ENCODE results near the gene NLRP9.
"Not testable (repeated sequence)": the region's sequence is repeated elsewhere in the genome, so short reads cannot be mapped to it uniquely, and the experiment has no call there.

NLRP9 gene

GRCh38 chr19:55738302-55738701 is at the start of gene NLRP9:
NLRP9 (minus strand) TSS chr19:55738402; CDS start chr19:55738374, 28 bp downstream.
- DNase-seq, result no peak

GRCh38 chr19:55781112-55781511 is 42.9 kb upstream of the NLRP9 start:
- DNase-seq, result no peak

DNA sequence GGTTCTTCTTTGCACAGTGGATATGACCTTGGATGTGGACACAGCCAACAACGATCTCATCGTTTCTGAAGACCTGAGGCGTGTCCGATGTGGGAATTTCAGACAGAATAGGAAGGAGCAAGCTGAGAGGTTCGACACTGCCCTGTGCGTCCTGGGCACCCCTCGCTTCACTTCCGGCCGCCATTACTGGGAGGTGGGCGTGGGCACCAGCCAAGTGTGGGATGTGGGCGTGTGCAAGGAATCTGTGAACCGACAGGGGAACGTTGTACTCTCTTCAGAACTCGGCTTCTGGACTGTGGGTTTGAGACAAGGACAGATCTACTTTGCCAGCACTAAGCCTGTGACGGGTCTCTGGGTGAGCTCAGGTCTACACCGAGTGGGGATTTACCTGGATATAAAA is 40.1 kb upstream of the NLRP9 start:
- no peak for DNase-seq

GRCh38 chr19:55777528-55777927 is 39.3 kb upstream of the NLRP9 start:
- DNase-seq, result no peak

GRCh38 chr19:55769632-55770031 is 31.4 kb upstream of the NLRP9 start:
- DNase-seq, result not testable (repeated sequence)

DNA sequence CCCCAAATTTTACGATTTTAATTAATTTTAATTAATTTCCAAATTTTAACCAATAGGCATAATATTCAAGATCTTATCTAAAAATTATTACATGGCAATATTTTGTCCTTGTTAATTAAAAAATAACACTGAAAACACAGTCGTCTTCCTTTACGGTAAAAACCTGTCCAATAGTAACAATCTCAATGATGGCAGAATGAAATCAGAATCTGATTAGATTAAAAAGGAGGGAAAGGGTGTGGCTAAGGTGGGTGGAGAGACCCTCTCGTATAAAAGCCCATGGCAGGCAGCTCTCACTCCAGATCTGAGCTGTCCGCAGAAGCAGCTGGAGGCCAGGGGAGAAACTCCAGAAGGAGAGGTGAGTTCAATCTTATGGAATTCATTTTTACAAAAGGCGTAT is 30.6 kb upstream of the NLRP9 start, which contains the start of gene RFPL4AL1:
Gene RFPL4AL1, plus strand, starts transcription at position 301 of the 400 bp plus-strand sequence. CDS start 2,687 bp downstream, outside the sequence.
- not testable (repeated sequence) for DNase-seq

DNA sequence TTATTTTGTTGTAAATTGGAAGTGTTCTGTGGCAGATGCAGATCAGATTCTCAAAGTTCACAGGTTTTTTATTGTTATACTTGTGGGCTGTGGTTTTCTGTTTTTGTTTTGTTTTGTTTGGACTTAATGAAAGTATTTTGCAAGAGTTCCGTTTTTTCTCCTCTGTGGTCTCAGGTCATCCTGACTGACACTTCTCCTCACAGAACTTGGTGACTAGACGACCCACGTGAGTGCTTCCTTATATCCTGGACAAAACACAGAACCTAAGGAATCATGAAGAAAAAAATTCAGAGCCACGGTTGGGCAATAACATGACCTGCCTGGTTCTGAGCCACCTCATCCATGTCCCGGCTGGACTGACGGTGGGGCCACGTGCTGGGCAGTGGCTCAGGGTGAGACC is 28.3 kb upstream of the NLRP9 start:
- no peak for DNase-seq

DNA sequence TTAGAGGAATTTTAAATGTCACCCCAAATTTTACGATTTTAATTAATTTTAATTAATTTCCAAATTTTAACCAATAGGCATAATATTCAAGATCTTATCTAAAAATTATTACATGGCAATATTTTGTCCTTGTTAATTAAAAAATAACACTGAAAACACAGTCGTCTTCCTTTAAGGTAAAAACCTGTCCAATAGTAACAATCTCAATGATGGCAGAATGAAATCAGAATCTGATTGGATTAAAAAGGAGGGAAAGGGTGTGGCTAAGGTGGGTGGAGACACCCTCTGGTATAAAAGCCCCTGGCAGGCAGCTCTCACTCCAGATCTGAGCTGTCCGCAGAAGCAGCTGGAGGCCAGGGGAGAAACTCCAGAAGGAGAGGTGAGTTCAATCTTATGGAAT is 20.6 kb upstream of the NLRP9 start, which contains the start of gene RFPL4A:
Gene RFPL4A, plus strand, starts transcription at position 301 of the 400 bp plus-strand sequence. CDS start 2,704 bp downstream, outside the sequence.
- DNase-seq, result not testable (repeated sequence)

- DNase-seq, result not testable (repeated sequence)
Measured at GRCh38 chr19:55756808-55757207, 18.6 kb upstream of the NLRP9 start.

- no peak for DNase-seq
Measured at GRCh38 chr19:55753401-55753800, 15.2 kb upstream of the NLRP9 start.

DNA sequence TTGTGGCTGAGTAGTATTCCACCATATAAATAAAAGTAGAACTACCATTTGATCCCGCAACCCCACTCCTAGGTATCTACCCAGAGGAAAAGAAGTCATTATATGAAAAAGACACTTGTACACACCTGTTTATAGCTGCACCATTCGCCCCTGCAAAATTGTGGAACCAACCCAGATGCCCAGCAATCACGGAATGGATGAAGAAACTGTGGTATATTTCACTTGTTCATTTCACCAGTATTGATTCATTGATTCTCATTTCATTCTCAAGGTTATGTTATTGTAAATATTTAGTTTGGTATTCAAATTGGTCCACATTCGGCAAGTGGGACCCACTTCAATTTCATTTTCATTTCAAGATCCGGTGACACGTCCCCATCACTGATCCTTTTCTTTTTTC is 12.5 kb upstream of the NLRP9 start:
- DNase-seq, result no peak

- DNase-seq, result not testable (repeated sequence)
Measured at GRCh38 chr19:55730378-55730777, 7.8 kb downstream of the NLRP9 start.

GRCh38 chr19:55723491-55723890 is 14.7 kb downstream of the NLRP9 start:
- no peak for DNase-seq

DNA sequence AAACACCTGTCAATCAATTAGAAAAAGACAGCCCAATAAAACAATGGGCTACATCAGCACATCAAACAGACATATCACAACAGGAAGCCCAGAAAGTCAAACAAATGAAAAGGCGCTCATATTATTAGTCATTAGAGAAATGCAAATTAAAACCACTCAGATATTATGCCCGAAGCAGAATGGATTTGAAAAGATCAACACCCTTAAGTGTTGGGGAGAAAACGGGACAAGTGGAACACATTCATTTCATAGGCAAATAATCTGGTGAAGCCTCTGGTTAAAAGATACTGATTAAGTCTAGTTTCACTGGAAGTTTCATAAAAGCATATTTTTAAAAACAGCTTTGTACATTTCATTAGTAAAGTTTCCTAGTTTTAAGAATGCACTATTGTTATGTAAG is 17.4 kb downstream of the NLRP9 start:
- DNase-seq, result no peak

DNA sequence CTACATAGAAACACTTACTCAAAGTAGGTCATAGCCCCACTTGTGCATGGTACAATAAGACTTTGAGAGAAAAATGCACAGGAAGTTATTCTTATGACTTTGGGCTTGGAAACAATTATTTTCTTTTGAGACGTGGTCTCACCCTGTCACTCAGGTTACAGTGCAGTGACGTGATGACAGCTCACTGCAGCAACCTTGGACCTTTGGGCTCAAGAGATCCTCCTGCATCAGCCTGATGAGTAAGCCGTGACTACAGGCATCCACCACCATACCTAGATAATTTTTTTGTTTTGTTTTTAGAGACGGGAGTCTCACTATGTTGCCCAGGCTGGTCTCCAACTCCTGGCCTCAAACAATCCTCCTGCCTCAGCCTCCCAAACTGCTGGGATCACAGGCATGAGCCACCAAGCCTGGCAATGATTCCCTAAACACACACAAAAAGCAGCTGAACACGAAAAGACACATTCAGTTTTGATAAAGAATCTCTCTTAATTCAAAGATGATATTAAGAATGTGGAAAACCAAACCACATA is 17.9 kb downstream of the NLRP9 start:
- DNase-seq, result no peak

DNA sequence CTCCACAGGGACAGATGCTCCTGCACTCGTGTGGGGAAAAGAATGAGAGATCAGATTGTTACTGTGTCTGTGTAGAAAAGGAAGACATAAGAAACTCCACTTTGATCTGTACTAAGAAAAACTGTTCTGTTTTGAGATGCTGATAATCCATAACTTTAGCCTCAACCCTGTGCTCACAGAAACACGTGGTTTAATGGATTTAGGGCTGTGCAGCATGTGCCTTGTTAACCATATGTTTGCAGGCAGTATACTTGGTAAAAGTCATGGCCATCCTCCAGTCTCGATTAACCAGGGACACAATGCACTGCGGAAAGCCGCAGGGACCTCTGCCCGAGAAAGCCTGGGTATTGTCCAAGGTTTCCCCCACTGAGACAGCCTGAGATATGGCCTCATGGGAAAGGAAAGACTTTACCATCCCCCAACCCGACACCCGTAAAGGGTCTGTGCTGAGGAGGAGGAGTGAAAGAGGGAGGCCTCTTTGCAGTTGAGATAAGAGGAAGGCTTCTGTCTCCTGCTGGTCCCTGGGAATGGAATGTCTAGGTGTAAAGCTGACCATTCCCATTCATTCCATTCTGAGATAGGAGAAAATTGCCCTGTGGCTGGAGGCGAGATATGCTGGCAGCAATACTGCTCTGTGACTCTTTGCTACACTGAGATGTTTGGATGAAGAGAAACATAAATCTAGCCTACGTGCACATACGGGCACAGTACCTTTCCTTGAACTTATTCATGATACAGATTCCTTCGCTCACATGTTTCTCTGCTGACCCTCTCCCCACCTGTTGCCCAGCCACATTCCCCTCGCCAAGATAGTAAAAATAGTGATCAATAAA is 20.1 kb downstream of the NLRP9 start:
- not testable (repeated sequence) for DNase-seq

GRCh38 chr19:55717251-55717650 is 21.0 kb downstream of the NLRP9 start:
- DNase-seq, result no peak

- no peak for DNase-seq
Measured at GRCh38 chr19:55716531-55716930, 21.7 kb downstream of the NLRP9 start.

DNA sequence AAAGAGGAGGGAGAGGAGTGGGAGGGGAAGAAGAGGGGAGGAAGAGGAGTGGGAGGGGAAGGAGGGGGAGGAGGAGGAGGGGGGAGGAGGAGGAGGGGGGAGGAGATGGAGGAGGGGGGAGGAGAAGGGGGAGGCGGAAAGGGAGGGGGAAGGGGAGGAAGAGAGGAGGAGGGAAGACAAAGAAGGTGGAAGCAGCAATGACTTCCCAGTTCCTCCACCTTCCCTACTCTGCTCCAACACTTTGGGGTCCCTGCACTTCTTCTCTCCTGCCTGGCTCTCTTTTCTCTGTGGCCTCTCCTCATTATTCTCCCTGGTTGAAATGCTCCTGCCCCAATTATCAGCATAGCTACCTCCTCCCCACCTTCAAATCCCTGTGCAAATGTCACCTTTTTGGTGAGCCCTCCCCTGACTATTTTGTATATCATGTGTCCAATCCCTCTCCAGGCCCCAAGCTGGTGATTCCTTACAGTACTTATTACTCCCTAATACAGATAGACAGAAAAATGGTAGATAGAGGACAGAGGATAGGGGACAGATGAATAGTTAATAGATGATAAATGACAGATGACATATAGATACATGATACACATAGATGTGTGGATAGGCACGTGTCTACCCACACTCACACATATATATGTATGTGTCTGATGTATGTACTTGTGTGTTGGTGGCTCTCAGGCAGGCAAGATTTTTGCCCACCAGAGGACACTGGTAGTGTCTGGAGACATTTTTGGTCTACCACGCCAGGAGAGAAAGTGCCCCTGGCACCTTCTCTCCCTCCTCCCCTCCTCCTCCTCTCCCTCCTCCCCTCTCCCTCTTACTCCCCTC is 25.2 kb downstream of the NLRP9 start:
- DNase-seq, result no peak

- DNase-seq, result no peak
Measured at GRCh38 chr19:55711719-55712118, 26.5 kb downstream of the NLRP9 start.

DNA sequence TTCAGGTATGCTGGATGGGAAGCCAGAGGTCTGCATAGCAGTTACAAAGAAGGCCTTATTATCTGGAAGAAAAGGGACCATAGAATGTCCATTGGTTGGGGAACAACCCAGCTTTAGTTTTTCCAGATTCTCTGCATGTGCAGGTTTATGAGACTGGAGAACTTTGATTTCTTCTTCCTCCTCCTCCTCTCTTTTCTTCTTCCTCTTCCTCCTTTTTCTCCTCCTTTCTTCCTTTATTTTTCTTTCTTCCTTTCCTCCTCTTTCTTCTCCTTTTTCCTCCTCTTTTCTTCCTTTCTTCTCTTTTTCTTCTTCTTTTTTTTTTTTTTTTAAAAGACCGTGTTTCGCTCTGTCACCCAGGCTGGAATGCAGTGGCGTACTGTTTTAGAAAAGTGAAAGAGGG is 32.2 kb downstream of the NLRP9 start:
- DNase-seq, result no peak

- no peak for DNase-seq
Measured at GRCh38 chr19:55704494-55705245, 33.5 kb downstream of the NLRP9 start.

- peak; percentile 65 for DNase-seq
Measured at GRCh38 chr19:55703790-55704215, 34.4 kb downstream of the NLRP9 start.

Measured in activated CD4-positive, CD25-positive, alpha-beta regulatory T cell treated with anti-CD3 and anti-CD28 coated beads, Interleukin-2, amount 50 U/mL, for 72 hours (primary cell).